Erythroblast (primary cell): ENCODE measurements around the gene NUCKS1.

Source experiments
- GATA1 ChIP-seq: IDR thresholded peaks from 2 replicates; pipeline ENCODE4 v1.6.1; 2011; ENCODE audit warnings: low read depth, mild to moderate bottlenecking, control low read depth, low read length, moderate library complexity
- POLR2A ChIP-seq: IDR thresholded peaks from 2 replicates; pipeline ENCODE4 v1.6.1; 2011; ENCODE audit warnings: mild to moderate bottlenecking, low read length

- TF ChIP-seq POLR2A = no peak
- no peak for TF ChIP-seq GATA1
Observed at GRCh38 chr1:205775717-205776056, 25.7 kb upstream of the NUCKS1 start.
